ENCODE data around the gene RAB15.

DNA sequence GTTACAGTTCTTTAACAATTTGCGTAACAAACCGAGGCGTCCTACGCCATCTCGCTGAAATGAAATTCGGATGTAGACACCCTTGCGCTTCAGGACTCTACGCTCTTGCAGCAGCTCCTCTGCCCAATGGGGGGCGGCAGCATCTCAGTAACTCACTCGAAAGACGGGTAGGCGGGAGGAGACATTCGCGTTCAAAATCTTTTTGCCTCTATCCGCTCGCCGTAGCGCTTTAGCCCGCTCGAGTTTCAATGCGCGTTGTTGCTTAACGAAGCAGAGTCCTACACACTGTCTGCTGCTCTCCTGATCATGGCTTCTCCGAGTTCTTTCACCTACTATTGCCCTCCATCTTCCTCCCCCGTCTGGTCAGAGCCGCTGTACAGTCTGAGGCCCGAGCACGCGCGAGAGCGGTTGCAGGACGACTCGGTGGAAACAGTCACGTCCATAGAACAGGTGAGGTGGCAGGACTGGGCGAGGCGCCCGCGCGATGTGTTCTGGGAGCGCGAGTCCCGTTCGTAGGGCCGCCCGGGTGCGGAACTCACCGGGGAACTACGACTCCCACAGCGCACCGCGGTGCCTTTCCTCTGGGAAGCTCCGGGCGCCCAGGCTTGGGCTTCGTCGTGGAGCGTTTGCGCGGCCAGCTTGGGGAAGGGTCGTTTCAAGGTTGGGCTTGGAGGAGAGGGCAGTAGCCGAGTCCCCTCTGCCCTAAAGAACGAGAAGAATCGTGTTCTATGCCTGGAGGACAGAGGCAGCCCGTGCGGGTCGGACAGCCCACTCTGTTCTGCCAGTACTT, 14.7 kb upstream of the RAB15 start, which contains the start of gene FNTB:
- TF ChIP-seq MAFK (IDR thresholded peaks at IDR 0.05; ENCODE audit: low read depth, low read length) (no peak), FOSL1 (IDR thresholded peaks at IDR 0.05; ENCODE audit: insufficient read depth, low read depth, low read length) (no peak), YY1 (IDR thresholded peaks at IDR 0.05; ENCODE audit: low read depth, low read length) (no peak), EGR1 (IDR thresholded peaks at IDR 0.05; ENCODE audit: borderline replicate concordance, low read depth, low read length) (no peak), EP300 (IDR thresholded peaks at IDR 0.05; ENCODE audit: borderline replicate concordance in 1 of 2, low read depth in 2 of 2, low read length in 2 of 2) (no peak), SP4 (IDR thresholded peaks at IDR 0.05; ENCODE audit: low read length) (no peak), CREB1 (IDR thresholded peaks at IDR 0.05) (peak; percentile 56)

All from H1 (cell line).